ENCODE measurements around the gene EXOC4.

DNA sequence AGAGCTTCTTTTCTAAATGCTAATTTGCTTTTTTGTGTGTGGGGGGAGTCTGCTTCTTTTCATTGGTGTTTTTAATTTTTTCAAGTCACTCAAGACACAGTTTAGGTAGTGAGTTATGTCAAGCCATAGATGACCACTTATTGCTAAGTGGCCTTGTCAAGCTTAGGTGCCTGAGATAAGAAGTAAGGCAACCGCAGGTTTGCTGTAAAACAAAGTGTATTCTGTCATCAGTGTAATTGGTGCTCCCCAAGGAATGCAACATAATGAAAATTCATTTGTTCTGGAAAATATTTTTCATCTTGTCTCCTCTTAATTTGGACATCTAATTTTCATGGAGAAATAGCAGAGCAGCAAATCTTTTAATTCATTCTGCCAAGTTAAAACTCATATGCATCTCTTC is 249.6 kb downstream of the EXOC4 start:
- TF ChIP-seq EP300 (IDR thresholded peaks at IDR 0.05; ENCODE audit: borderline replicate concordance in 1 of 2, low read depth in 2 of 2, low read length in 2 of 2) (no peak), CBX8 (IDR thresholded peaks at IDR 0.05; ENCODE audit: borderline replicate concordance, low read depth, low read length) (no peak), NRF1 (IDR thresholded peaks at IDR 0.05; ENCODE audit: low read depth, low read length) (no peak), EZH2 (IDR thresholded peaks at IDR 0.05; ENCODE audit: low read depth, low read length, severe bottlenecking) (no peak), POLR2A (IDR thresholded peaks at IDR 0.05; ENCODE audit: control extremely low read depth in 1 of 2, low read depth in 2 of 2, low read length in 2 of 2) (no peak), POLR2AphosphoS5 (IDR thresholded peaks at IDR 0.05; ENCODE audit: low read depth, low read length) (no peak), HDAC6 (IDR thresholded peaks at IDR 0.05; ENCODE audit: low read depth, low read length) (no peak), TAF1 (IDR thresholded peaks at IDR 0.05; ENCODE audit: low read depth, low read length) (no peak), KDM1A (IDR thresholded peaks at IDR 0.05; ENCODE audit: borderline replicate concordance, low read length) (no peak)
- TF ChIP-seq, protein P1, sequence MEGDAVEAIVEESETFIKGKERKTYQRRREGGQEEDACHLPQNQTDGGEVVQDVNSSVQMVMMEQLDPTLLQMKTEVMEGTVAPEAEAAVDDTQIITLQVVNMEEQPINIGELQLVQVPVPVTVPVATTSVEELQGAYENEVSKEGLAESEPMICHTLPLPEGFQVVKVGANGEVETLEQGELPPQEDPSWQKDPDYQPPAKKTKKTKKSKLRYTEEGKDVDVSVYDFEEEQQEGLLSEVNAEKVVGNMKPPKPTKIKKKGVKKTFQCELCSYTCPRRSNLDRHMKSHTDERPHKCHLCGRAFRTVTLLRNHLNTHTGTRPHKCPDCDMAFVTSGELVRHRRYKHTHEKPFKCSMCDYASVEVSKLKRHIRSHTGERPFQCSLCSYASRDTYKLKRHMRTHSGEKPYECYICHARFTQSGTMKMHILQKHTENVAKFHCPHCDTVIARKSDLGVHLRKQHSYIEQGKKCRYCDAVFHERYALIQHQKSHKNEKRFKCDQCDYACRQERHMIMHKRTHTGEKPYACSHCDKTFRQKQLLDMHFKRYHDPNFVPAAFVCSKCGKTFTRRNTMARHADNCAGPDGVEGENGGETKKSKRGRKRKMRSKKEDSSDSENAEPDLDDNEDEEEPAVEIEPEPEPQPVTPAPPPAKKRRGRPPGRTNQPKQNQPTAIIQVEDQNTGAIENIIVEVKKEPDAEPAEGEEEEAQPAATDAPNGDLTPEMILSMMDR (IDR thresholded peaks at IDR 0.05; ENCODE audit: control extremely low read depth in 1 of 3, insufficient read depth in 1 of 3, low read depth in 1 of 3, low read length in 3 of 3), result no peak
